CD4-positive, alpha-beta memory T cell (primary cell): ENCODE data around the gene PARM1. TPM values are rescaled to one million over a fixed set of nuclear protein-coding genes. Genes with fewer than 3 reads are reported as not detected.

Experiments used
- CTCF ChIA-PET: fragments of 350-600 bp; sonication (Branson Sonifier 250); formaldehyde crosslinking; loops from one replicate; lab custom pipeline; 2021; ENCODE audit warnings: inconsistent platforms; ENCODE audit not compliant: partially characterized antibody; lab: Charles Lee
- POLR2A ChIA-PET: fragments of 350-600 bp; sonication (Branson Sonifier 250); formaldehyde crosslinking; loops from one replicate; lab custom pipeline; 2021; ENCODE audit not compliant: partially characterized antibody; lab: Charles Lee
- DNase-seq, 5 donors: peaks; one replicate each; pipeline versions ENCODE4 v3.0.0 to v3.0.0-alpha.2; 2020 to 2022; ENCODE audit warnings: mixed read lengths in 1 of 5
- H3K27ac ChIP-seq: one replicate; pipeline ENCODE4 v1.7.0; 2013; ENCODE audit warnings: low read depth, low read length
- H3K27me3 ChIP-seq: 2 replicates; pipeline ENCODE4 v1.7.0; 2013; ENCODE audit warnings: mild to moderate bottlenecking, low read length, moderate library complexity; ENCODE audit not compliant: insufficient read depth
- H3K36me3 ChIP-seq: 2 replicates; pipeline ENCODE4 v1.7.0; 2013; ENCODE audit warnings: mild to moderate bottlenecking, low read length, moderate library complexity; ENCODE audit not compliant: insufficient read depth
- H3K4me1 ChIP-seq: 2 replicates; pipeline ENCODE4 v1.7.0; 2013; ENCODE audit warnings: mild to moderate bottlenecking, low read length, moderate library complexity; ENCODE audit not compliant: insufficient read depth
- H3K4me3 ChIP-seq, 2 donors: one replicate each; pipeline ENCODE4 v1.7.0; 2013; ENCODE audit warnings: low read length in 2 of 2, mild to moderate bottlenecking in 1 of 2
- H3K9me3 ChIP-seq, 2 donors: one replicate each; pipeline ENCODE4 v1.7.0; 2013; ENCODE audit warnings: low read length in 2 of 2, control low read depth in 1 of 2; ENCODE audit not compliant: control insufficient read depth in 1 of 2
- H3K27ac Mint-ChIP-seq, 7 donors: one replicate each; pipeline ENCODE4 v1.8.0; 2020 to 2021; ENCODE audit warnings: mixed read lengths in 7 of 7, mild to moderate bottlenecking in 6 of 7, inconsistent platforms in 3 of 7, moderate library complexity in 3 of 7
- H3K27me3 Mint-ChIP-seq, 2 donors: one replicate each; pipeline ENCODE4 v1.8.0; 2020 to 2021; ENCODE audit warnings: mixed read lengths in 2 of 2
- H3K36me3 Mint-ChIP-seq, 2 donors: one replicate each; pipeline ENCODE4 v1.8.0; 2020 to 2021; ENCODE audit warnings: mixed read lengths in 2 of 2, inconsistent platforms in 1 of 2, mild to moderate bottlenecking in 1 of 2
- H3K4me1 Mint-ChIP-seq, 4 donors: one replicate each; pipeline ENCODE4 v1.8.0; 2020 to 2021; ENCODE audit warnings: mixed read lengths in 4 of 4, mild to moderate bottlenecking in 1 of 4
- H3K4me3 Mint-ChIP-seq, 8 donors: one replicate each; pipeline ENCODE4 v1.8.0; 2020 to 2021; ENCODE audit warnings: mixed read lengths in 8 of 8, mild to moderate bottlenecking in 7 of 8, moderate library complexity in 6 of 8, inconsistent platforms in 3 of 8
- H3K9me3 Mint-ChIP-seq, 8 donors: one replicate each; pipeline ENCODE4 v1.8.0; 2020 to 2021; ENCODE audit warnings: mixed read lengths in 8 of 8, mild to moderate bottlenecking in 5 of 8, inconsistent platforms in 3 of 8, moderate library complexity in 1 of 8
- intact Hi-C: fragments of 100-400 bp; cut with micrococcal nuclease; formaldehyde crosslinking; loops from one replicate; pipeline ENCODE4 v1.15.1; 2023
- polyA plus RNA-seq, 2 donors: library from polyadenylated mRNA; unstranded; fragments of 300-500 nt; fragmentation: Illumina TruSeq; gene quantifications; one replicate each; pipeline ENCODE4 v1.2.3, GENCODE V29; 2021
- total RNA-seq, 2 experiments: library from RNA; stranded (reverse); gene quantifications; one replicate each; pipeline ENCODE4 v1.2.3, GENCODE V29; 2021

Gene PARM1
- total and polyA plus RNA-seq, 4 experiments from 2014 or later = 0.28 TPM; not detected in 3

- no peak for DNase-seq
- Mint-ChIP-seq H3K27ac (no peak overlapping the region), H3K4me3 (no peak overlapping the region), H3K27me3 (peaks cover 0 to 2% of the 10 kb centered on the region in 2 donors), H3K36me3 (no peaks in the 10 kb centered on the region), H3K4me1 (no peaks in the 10 kb centered on the region), H3K9me3 (peaks cover 0 to 3% (median 2%) of the 10 kb centered on the region in 8 donors)
- Histone ChIP-seq H3K4me3 (no peak overlapping the region), H3K27me3 (no peaks in the 10 kb centered on the region), H3K36me3 (no peaks in the 10 kb centered on the region), H3K9me3 (no peaks in the 10 kb centered on the region), H3K4me1 (no peaks in the 10 kb centered on the region), H3K27ac (no peak overlapping the region)
- CTCF ChIA-PET = interaction anchor here (1.2 kb wide), 1 partner anchor 9 kb away, joined by 3 read pairs; no protein-coding TSS in a partner anchor
- POLR2A ChIA-PET = no interaction called here
- intact Hi-C loops = no loop called here
Measured at GRCh38 chr4:75040703-75041102, 107.8 kb downstream of the PARM1 start.

GRCh38 chr4:75042601-75043208 is 109.8 kb downstream of the PARM1 start:
- ChIA-PET POLR2A (no interaction called here), CTCF (no interaction called here)
- Histone ChIP-seq H3K27ac (no peak overlapping the region), H3K9me3 (no peaks in the 10 kb centered on the region), H3K4me1 (no peaks in the 10 kb centered on the region), H3K4me3 (no peak overlapping the region), H3K36me3 (no peaks in the 10 kb centered on the region), H3K27me3 (no peaks in the 10 kb centered on the region)
- DNase-seq = no peak
- H3K27me3 Mint-ChIP-seq = peaks cover 0 to 2% of the 10 kb centered on the region in 2 donors
- H3K4me3 Mint-ChIP-seq = no peak overlapping the region
- H3K27ac Mint-ChIP-seq = no peak overlapping the region
- no peaks in the 10 kb centered on the region for H3K4me1 Mint-ChIP-seq
- H3K9me3 Mint-ChIP-seq = peaks cover 0 to 3% (median 2%) of the 10 kb centered on the region in 8 donors
- H3K36me3 Mint-ChIP-seq = no peaks in the 10 kb centered on the region
- intact Hi-C loops = no loop called here

- H3K27ac ChIP-seq = no peak overlapping the region
- H3K4me3 Mint-ChIP-seq = no peak overlapping the region
- no peak overlapping the region for H3K27ac Mint-ChIP-seq
- H3K36me3 Mint-ChIP-seq = no peaks in the 10 kb centered on the region
- no peaks in the 10 kb centered on the region for H3K4me1 Mint-ChIP-seq
- H3K27me3 Mint-ChIP-seq = peaks cover 0 to 2% of the 10 kb centered on the region in 2 donors
- peaks cover 0 to 4% (median under 1%) of the 10 kb centered on the region in 8 donors for H3K9me3 Mint-ChIP-seq
- no peak overlapping the region for H3K4me3 ChIP-seq
- POLR2A ChIA-PET = no interaction called here
- no peak for DNase-seq
- H3K27me3 ChIP-seq = no peaks in the 10 kb centered on the region
- CTCF ChIA-PET = no interaction called here
- intact Hi-C loops = no loop called here
- no peaks in the 10 kb centered on the region for H3K36me3 ChIP-seq
- H3K9me3 ChIP-seq = no peaks in the 10 kb centered on the region
- no peaks in the 10 kb centered on the region for H3K4me1 ChIP-seq
Measured at GRCh38 chr4:75046226-75046625, 113.3 kb downstream of the PARM1 start.

GRCh38 chr4:75046641-75047040 is 113.7 kb downstream of the PARM1 start:
- no peak for DNase-seq
- no peak overlapping the region for H3K4me3 Mint-ChIP-seq
- H3K9me3 Mint-ChIP-seq = peaks cover 0 to 4% (median 2%) of the 10 kb centered on the region in 8 donors
- Histone ChIP-seq H3K36me3 (no peaks in the 10 kb centered on the region), H3K27me3 (no peaks in the 10 kb centered on the region), H3K4me3 (no peak overlapping the region), H3K4me1 (no peaks in the 10 kb centered on the region), H3K27ac (no peak overlapping the region), H3K9me3 (no peaks in the 10 kb centered on the region)
- H3K36me3 Mint-ChIP-seq = no peaks in the 10 kb centered on the region
- ChIA-PET POLR2A (no interaction called here), CTCF (no interaction called here)
- no peaks in the 10 kb centered on the region for H3K4me1 Mint-ChIP-seq
- no peak overlapping the region for H3K27ac Mint-ChIP-seq
- H3K27me3 Mint-ChIP-seq = peaks cover 0 to 2% of the 10 kb centered on the region in 2 donors
- intact Hi-C loops = no loop called here

GRCh38 chr4:75048208-75048879 is 115.4 kb downstream of the PARM1 start:
- intact Hi-C loops = no loop called here

GRCh38 chr4:75051431-75051830 is 118.5 kb downstream of the PARM1 start:
- no peak for DNase-seq
- Histone ChIP-seq H3K9me3 (no peaks in the 10 kb centered on the region), H3K27me3 (no peaks in the 10 kb centered on the region), H3K27ac (no peak overlapping the region), H3K4me1 (no peaks in the 10 kb centered on the region), H3K36me3 (no peaks in the 10 kb centered on the region), H3K4me3 (no peak overlapping the region)
- Mint-ChIP-seq H3K4me1 (no peaks in the 10 kb centered on the region), H3K27me3 (no peaks in the 10 kb centered on the region), H3K36me3 (no peaks in the 10 kb centered on the region), H3K27ac (no peak overlapping the region), H3K9me3 (peaks cover 0 to 4% (median 0%) of the 10 kb centered on the region in 8 donors), H3K4me3 (no peak overlapping the region)
- intact Hi-C loops = no loop called here
- ChIA-PET POLR2A (no interaction called here), CTCF (no interaction called here)

More at GRCh38 chr4:75048208-75048879, 115.4 kb downstream of the PARM1 start:
- POLR2A ChIA-PET = no interaction called here
- Mint-ChIP-seq H3K36me3 (no peaks in the 10 kb centered on the region), H3K4me1 (no peaks in the 10 kb centered on the region), H3K9me3 (peaks cover 0 to 4% (median 2%) of the 10 kb centered on the region in 8 donors), H3K4me3 (no peak overlapping the region), H3K27me3 (peaks cover 0 to 2% of the 10 kb centered on the region in 2 donors), H3K27ac (no peak overlapping the region)
- Histone ChIP-seq H3K4me3 (no peak overlapping the region), H3K9me3 (no peaks in the 10 kb centered on the region), H3K27me3 (no peaks in the 10 kb centered on the region), H3K4me1 (no peaks in the 10 kb centered on the region), H3K36me3 (no peaks in the 10 kb centered on the region), H3K27ac (no peak overlapping the region)
- CTCF ChIA-PET = no interaction called here
- DNase-seq = no peak

GRCh38 chr4:75053352-75053751 is 120.4 kb downstream of the PARM1 start:
- Mint-ChIP-seq H3K27me3 (no peaks in the 10 kb centered on the region), H3K4me3 (no peak overlapping the region), H3K27ac (no peak overlapping the region), H3K9me3 (peaks cover 0 to 4% (median 0%) of the 10 kb centered on the region in 8 donors), H3K4me1 (no peaks in the 10 kb centered on the region), H3K36me3 (no peaks in the 10 kb centered on the region)
- ChIA-PET CTCF (no interaction called here), POLR2A (no interaction called here)
- DNase-seq = no peak
- Histone ChIP-seq H3K9me3 (no peaks in the 10 kb centered on the region), H3K36me3 (no peaks in the 10 kb centered on the region), H3K27ac (no peak overlapping the region), H3K4me1 (no peaks in the 10 kb centered on the region), H3K4me3 (no peak overlapping the region), H3K27me3 (no peaks in the 10 kb centered on the region)
- intact Hi-C loops = no loop called here
